Mononuclear cell (primary cell): ENCODE data around the gene PINK1. TPM values are rescaled to one million over a fixed set of nuclear protein-coding genes. Genes with fewer than 3 reads are reported as not detected.

Source experiments
- H3K27me3 ChIP-seq: 2 replicates; pipeline ENCODE4 v1.6.0; 2011; ENCODE audit warnings: low read length, control low read depth; ENCODE audit not compliant: insufficient read depth
- H3K4me1 ChIP-seq: 2 replicates; pipeline ENCODE4 v1.5.1; 2011; ENCODE audit warnings: mild to moderate bottlenecking, low read length, control low read depth; ENCODE audit not compliant: insufficient read depth
- H3K4me3 ChIP-seq: 2 replicates; pipeline ENCODE4 v1.5.1; 2011; ENCODE audit warnings: mild to moderate bottlenecking, low read length, moderate library complexity
- H3K9me3 ChIP-seq: 2 replicates; pipeline ENCODE4 v1.5.1; 2011; ENCODE audit warnings: low read depth, mild to moderate bottlenecking, control low read depth, low read length
- total RNA-seq: library from RNA; depleted of rRNA; stranded (reverse); fragments of >200 nt; gene quantifications from one replicate; pipeline ENCODE4 v1.2.3, GENCODE V29; 2012

The PINK1 gene
- 10.0 TPM for total RNA-seq

- H3K4me3 ChIP-seq, result peak within 1 kb of the TSS; percentile 85
- H3K9me3 ChIP-seq, result no peaks in the 10 kb centered on the region
- H3K27me3 ChIP-seq, result no peaks in the 10 kb centered on the region
- H3K4me1 ChIP-seq, result peaks cover 19% of the 10 kb centered on the region
Measured at GRCh38 chr1:20633190-20634064, at the start of gene PINK1. Gene PINK1, plus strand, starts transcription at chr1:20633458. Its CDS starts 91 bp downstream, at chr1:20633549.

- H3K27me3 ChIP-seq, result peaks cover 8% of the 10 kb centered on the region
- peaks cover 9% of the 10 kb centered on the region for H3K4me1 ChIP-seq
- H3K9me3 ChIP-seq, result no peaks in the 10 kb centered on the region
- H3K4me3 ChIP-seq, result no peak overlapping the region
Measured at GRCh38 chr1:20584890-20585289, 48.4 kb upstream of the PINK1 start.

- Histone ChIP-seq H3K27me3 (peaks cover 10% of the 10 kb centered on the region), H3K4me3 (no peak overlapping the region), H3K4me1 (peaks cover 25% of the 10 kb centered on the region), H3K9me3 (no peaks in the 10 kb centered on the region)
Measured at GRCh38 chr1:20586953-20587660, 46.2 kb upstream of the PINK1 start.

- Histone ChIP-seq H3K4me1 (peaks cover 27% of the 10 kb centered on the region), H3K4me3 (no peak overlapping the region), H3K9me3 (no peaks in the 10 kb centered on the region), H3K27me3 (peaks cover 10% of the 10 kb centered on the region)
Measured at GRCh38 chr1:20587661-20588053, 45.6 kb upstream of the PINK1 start.

- Histone ChIP-seq H3K4me3 (peak within 1 kb of the TSS; percentile 48), H3K27me3 (peaks cover 10% of the 10 kb centered on the region), H3K4me1 (peaks cover 31% of the 10 kb centered on the region)
Measured at GRCh38 chr1:20588634-20589225, 44.5 kb upstream of the PINK1 start, which contains the start of gene CDA. Gene CDA, plus strand, starts transcription at chr1:20589097. Its CDS starts 33 bp downstream, at chr1:20589130.

GRCh38 chr1:20589331-20590278, 43.7 kb upstream of the PINK1 start:
- Histone ChIP-seq H3K9me3 (no peaks in the 10 kb centered on the region), H3K4me1 (peaks cover 31% of the 10 kb centered on the region), H3K4me3 (peak overlapping the region; percentile 48), H3K27me3 (peaks cover 10% of the 10 kb centered on the region)

More at GRCh38 chr1:20588634-20589225, 44.5 kb upstream of the PINK1 start, which contains the start of gene CDA:
- no peaks in the 10 kb centered on the region for H3K9me3 ChIP-seq

- Histone ChIP-seq H3K4me1 (peaks cover 36% of the 10 kb centered on the region), H3K27me3 (peaks cover 8% of the 10 kb centered on the region), H3K4me3 (peak overlapping the region; percentile 48), H3K9me3 (no peaks in the 10 kb centered on the region)
Measured at GRCh38 chr1:20590306-20590777, 42.9 kb upstream of the PINK1 start.

- no peak overlapping the region for H3K4me3 ChIP-seq
Measured at GRCh38 chr1:20593756-20594155, 39.5 kb upstream of the PINK1 start.

GRCh38 chr1:20594746-20595145, 38.5 kb upstream of the PINK1 start:
- H3K4me1 ChIP-seq, result peaks cover 64% of the 10 kb centered on the region
- H3K27me3 ChIP-seq, result peaks cover 2% of the 10 kb centered on the region
- H3K9me3 ChIP-seq, result no peaks in the 10 kb centered on the region
- no peak overlapping the region for H3K4me3 ChIP-seq

More at GRCh38 chr1:20593756-20594155, 39.5 kb upstream of the PINK1 start:
- Histone ChIP-seq H3K4me1 (peaks cover 61% of the 10 kb centered on the region), H3K9me3 (no peaks in the 10 kb centered on the region), H3K27me3 (peaks cover 6% of the 10 kb centered on the region)

- no peak overlapping the region for H3K4me3 ChIP-seq
- no peaks in the 10 kb centered on the region for H3K9me3 ChIP-seq
- H3K4me1 ChIP-seq, result peaks cover 57% of the 10 kb centered on the region
- no peaks in the 10 kb centered on the region for H3K27me3 ChIP-seq
Measured at GRCh38 chr1:20596106-20596505, 37.2 kb upstream of the PINK1 start.

- no peak overlapping the region for H3K4me3 ChIP-seq
- H3K9me3 ChIP-seq, result no peaks in the 10 kb centered on the region
- H3K4me1 ChIP-seq, result peaks cover 47% of the 10 kb centered on the region
- no peaks in the 10 kb centered on the region for H3K27me3 ChIP-seq
Measured at GRCh38 chr1:20597650-20598049, 35.6 kb upstream of the PINK1 start.

GRCh38 chr1:20600156-20600555, 33.1 kb upstream of the PINK1 start:
- H3K27me3 ChIP-seq, result no peaks in the 10 kb centered on the region
- no peak overlapping the region for H3K4me3 ChIP-seq
- no peaks in the 10 kb centered on the region for H3K9me3 ChIP-seq
- H3K4me1 ChIP-seq, result peaks cover 65% of the 10 kb centered on the region

- no peaks in the 10 kb centered on the region for H3K9me3 ChIP-seq
- no peaks in the 10 kb centered on the region for H3K27me3 ChIP-seq
- H3K4me3 ChIP-seq, result no peak overlapping the region
- peaks cover 55% of the 10 kb centered on the region for H3K4me1 ChIP-seq
Measured at GRCh38 chr1:20601129-20601825, 32.0 kb upstream of the PINK1 start.
